Activated B cell treated with CpG ODN at 0.5 μM for 24 hours (primary cell): ENCODE data around the gene GAB3. TPM values are rescaled to one million over a fixed set of nuclear protein-coding genes. Genes with fewer than 3 reads are reported as not detected.

Experiments used
- ATAC-seq: fragments of 200-7000 bp; cut with Tn5 transposase; one replicate; pipeline ENCODE4 v1.10.0; 2021; ENCODE audit warnings: low read depth, mild to moderate bottlenecking, moderate library complexity
- CTCF ChIA-PET: fragments of 350-600 bp; sonication (Branson Sonifier 250); formaldehyde crosslinking; loops from one replicate; lab custom pipeline; 2021; ENCODE audit warnings: antibody characterized with exemption; lab: Charles Lee
- POLR2A ChIA-PET: fragments of 350-600 bp; sonication (Branson Sonifier 250); formaldehyde crosslinking; loops from one replicate; lab custom pipeline; 2021; ENCODE audit warnings: antibody characterized with exemption; lab: Charles Lee
- DNase-seq: peaks from one replicate; pipeline ENCODE4 v3.0.0; 2022
- H3K27ac Mint-ChIP-seq: one replicate; pipeline ENCODE4 v1.8.0; 2020; ENCODE audit warnings: mixed read lengths
- H3K27me3 Mint-ChIP-seq: one replicate; pipeline ENCODE4 v1.8.0; 2021; ENCODE audit warnings: mixed read lengths
- H3K36me3 Mint-ChIP-seq: one replicate; pipeline ENCODE4 v1.8.0; 2021; ENCODE audit warnings: low read depth, mixed read lengths
- H3K4me1 Mint-ChIP-seq: one replicate; pipeline ENCODE4 v1.8.0; 2021; ENCODE audit warnings: mixed read lengths
- H3K4me3 Mint-ChIP-seq: one replicate; pipeline ENCODE4 v1.8.0; 2020; ENCODE audit warnings: mild to moderate bottlenecking, mixed read lengths
- H3K9me3 Mint-ChIP-seq: one replicate; pipeline ENCODE4 v1.8.0; 2020; ENCODE audit warnings: mixed read lengths
- intact Hi-C: fragments of 100-400 bp; cut with micrococcal nuclease; formaldehyde crosslinking; loops from one replicate; pipeline ENCODE4 v1.15.1; 2024
- total RNA-seq: library from RNA; stranded (reverse); gene quantifications from 2 replicates; pipeline ENCODE4 v1.2.3, GENCODE V29; 2022
- TF ChIP-seq, protein P1 (sequence below): fragments of 200-600 bp; IDR thresholded peaks from one replicate; pipeline ENCODE4 v1.8.0; 2022; ENCODE audit warnings: antibody characterized with exemption, mild to moderate bottlenecking

The GAB3 gene
- total RNA-seq, 1 donor from 2014 or later, result 7.1 TPM

DNA sequence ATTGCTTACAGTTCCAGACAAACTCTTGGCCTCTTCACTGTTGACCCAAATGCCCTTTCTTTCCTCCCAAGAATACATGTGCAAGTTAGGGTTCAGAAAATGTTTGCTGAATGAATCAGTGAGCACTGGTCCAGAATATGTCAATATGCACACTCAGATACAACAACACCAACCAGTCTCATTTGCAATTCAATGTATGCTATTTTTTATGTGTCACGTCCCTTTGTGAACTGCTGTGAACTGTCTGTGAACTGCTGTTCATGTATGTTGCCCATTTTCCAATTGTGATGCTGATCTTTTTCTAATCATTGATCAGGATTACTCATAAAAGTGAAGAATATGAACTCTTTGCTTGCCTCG is 17.8 kb downstream of the GAB3 start:
- ATAC-seq (no peak), DNase-seq (no peak)
- Mint-ChIP-seq H3K36me3 (peaks cover 2% of the 10 kb centered on the region), H3K9me3 (no peaks in the 10 kb centered on the region), H3K4me1 (peaks cover 63% of the 10 kb centered on the region), H3K27ac (no peak overlapping the region), H3K27me3 (no peaks in the 10 kb centered on the region), H3K4me3 (no peak overlapping the region)
- TF ChIP-seq, protein P1, sequence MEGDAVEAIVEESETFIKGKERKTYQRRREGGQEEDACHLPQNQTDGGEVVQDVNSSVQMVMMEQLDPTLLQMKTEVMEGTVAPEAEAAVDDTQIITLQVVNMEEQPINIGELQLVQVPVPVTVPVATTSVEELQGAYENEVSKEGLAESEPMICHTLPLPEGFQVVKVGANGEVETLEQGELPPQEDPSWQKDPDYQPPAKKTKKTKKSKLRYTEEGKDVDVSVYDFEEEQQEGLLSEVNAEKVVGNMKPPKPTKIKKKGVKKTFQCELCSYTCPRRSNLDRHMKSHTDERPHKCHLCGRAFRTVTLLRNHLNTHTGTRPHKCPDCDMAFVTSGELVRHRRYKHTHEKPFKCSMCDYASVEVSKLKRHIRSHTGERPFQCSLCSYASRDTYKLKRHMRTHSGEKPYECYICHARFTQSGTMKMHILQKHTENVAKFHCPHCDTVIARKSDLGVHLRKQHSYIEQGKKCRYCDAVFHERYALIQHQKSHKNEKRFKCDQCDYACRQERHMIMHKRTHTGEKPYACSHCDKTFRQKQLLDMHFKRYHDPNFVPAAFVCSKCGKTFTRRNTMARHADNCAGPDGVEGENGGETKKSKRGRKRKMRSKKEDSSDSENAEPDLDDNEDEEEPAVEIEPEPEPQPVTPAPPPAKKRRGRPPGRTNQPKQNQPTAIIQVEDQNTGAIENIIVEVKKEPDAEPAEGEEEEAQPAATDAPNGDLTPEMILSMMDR, result no peak
- intact Hi-C loops, result no loop called here
- CTCF ChIA-PET, result no interaction called here
- POLR2A ChIA-PET, result interaction anchor here (1.4 to 1.8 kb wide), 2 partner anchors 14 to 15 kb away, joined by 3 to 6 read pairs; no protein-coding TSS in a partner anchor

DNA sequence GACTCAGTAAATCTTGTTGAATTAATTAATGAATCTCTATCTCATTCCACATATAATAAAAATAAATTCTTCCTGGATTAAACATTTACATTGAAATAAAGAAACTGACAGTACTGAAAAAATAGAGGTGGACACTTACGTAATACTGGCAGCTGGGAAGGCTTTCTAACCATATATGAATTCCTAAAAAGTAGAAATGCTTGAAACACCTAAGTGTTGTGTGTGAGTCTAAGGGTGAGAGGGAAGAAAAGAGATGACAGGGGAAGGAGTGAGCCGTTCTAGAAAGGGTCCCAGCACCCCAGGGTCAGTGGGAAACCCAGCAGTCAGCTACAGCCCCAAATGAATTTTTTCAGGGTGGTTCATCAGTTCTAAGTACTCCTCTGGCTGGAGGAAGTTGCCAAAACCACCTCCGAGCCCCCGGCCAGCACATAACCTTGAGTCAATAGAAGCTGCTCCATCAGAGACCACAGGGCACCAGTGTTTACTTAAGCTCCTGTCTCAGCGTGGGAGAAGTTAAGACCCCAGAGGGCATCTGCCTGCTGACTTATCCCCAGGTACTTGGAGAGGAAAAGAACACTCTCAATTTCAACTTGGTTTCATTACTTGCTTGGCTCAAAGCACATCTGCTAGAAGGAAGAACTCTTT is 18.3 kb downstream of the GAB3 start:
- ATAC-seq, result no peak
- no peak for DNase-seq
- Mint-ChIP-seq H3K4me1 (peaks cover 63% of the 10 kb centered on the region), H3K27me3 (no peaks in the 10 kb centered on the region), H3K27ac (no peak overlapping the region), H3K36me3 (peaks cover 2% of the 10 kb centered on the region), H3K9me3 (no peaks in the 10 kb centered on the region), H3K4me3 (no peak overlapping the region)
- intact Hi-C loops, result no loop called here
- CTCF ChIA-PET, result no interaction called here
- TF ChIP-seq, protein P1, result no peak
- POLR2A ChIA-PET, result interaction anchor here (1.4 to 1.8 kb wide), 2 partner anchors 14 to 16 kb away, joined by 3 to 6 read pairs; no protein-coding TSS in a partner anchor

DNA sequence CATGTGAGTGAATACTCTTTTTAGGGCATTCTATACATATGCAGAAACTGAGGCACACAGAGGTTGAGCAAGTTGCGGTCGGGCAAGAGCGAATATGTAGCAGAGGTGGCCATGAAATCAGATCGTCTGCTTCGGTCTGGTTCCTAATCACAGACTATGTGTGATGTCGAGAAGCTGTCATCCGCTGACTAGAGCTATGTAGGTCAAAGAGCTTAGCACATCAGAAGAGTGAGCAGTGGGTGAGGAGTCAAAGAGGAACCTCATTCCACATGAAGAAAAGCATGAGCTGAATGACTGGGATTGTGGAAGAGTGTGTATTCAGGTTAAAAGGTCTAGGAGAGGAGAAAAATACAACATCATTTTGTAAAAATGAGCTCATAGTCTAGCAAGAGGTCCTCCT is 19.0 kb downstream of the GAB3 start:
- no peak overlapping the region for H3K27ac Mint-ChIP-seq
- H3K4me1 Mint-ChIP-seq, result peaks cover 63% of the 10 kb centered on the region
- intact Hi-C loops, result no loop called here
- no peak overlapping the region for H3K4me3 Mint-ChIP-seq
- CTCF ChIA-PET, result no interaction called here
- no peaks in the 10 kb centered on the region for H3K9me3 Mint-ChIP-seq
- DNase-seq (no peak), ATAC-seq (no peak)
- TF ChIP-seq, protein P1, result no peak
- POLR2A ChIA-PET, result interaction anchor here (0.6 to 1.8 kb wide), 3 partner anchors 13 to 981 kb away, joined by 3 to 6 read pairs (median 3); no protein-coding TSS in a partner anchor
- peaks cover 1% of the 10 kb centered on the region for H3K36me3 Mint-ChIP-seq
- no peaks in the 10 kb centered on the region for H3K27me3 Mint-ChIP-seq

- CTCF ChIA-PET, result no interaction called here
- H3K27ac Mint-ChIP-seq, result no peak overlapping the region
- no peaks in the 10 kb centered on the region for H3K36me3 Mint-ChIP-seq
- TF ChIP-seq, protein P1, result no peak
- intact Hi-C loops, result no loop called here
- POLR2A ChIA-PET, result interaction anchor here (0.6 kb wide), 1 partner anchor 980 kb away, joined by 3 read pairs; no protein-coding TSS in a partner anchor
- no peak for DNase-seq
- H3K4me1 Mint-ChIP-seq, result peaks cover 63% of the 10 kb centered on the region
- ATAC-seq, result no peak
- no peaks in the 10 kb centered on the region for H3K27me3 Mint-ChIP-seq
- H3K4me3 Mint-ChIP-seq, result no peak overlapping the region
- H3K9me3 Mint-ChIP-seq, result no peaks in the 10 kb centered on the region
Measured at GRCh38 chrX:154731184-154731583, 19.7 kb downstream of the GAB3 start.

GRCh38 chrX:154730253-154730891 is 20.5 kb downstream of the GAB3 start:
- DNase-seq (no peak), ATAC-seq (no peak)
- H3K4me3 Mint-ChIP-seq, result no peak overlapping the region
- CTCF ChIA-PET, result interaction anchor here (2.1 kb wide), 1 partner anchor 18 kb away, joined by 6 read pairs; no protein-coding TSS in a partner anchor
- H3K36me3 Mint-ChIP-seq, result no peaks in the 10 kb centered on the region
- H3K4me1 Mint-ChIP-seq, result peaks cover 66% of the 10 kb centered on the region
- H3K9me3 Mint-ChIP-seq, result no peaks in the 10 kb centered on the region
- TF ChIP-seq, protein P1, result no peak
- intact Hi-C loops, result no loop called here
- H3K27me3 Mint-ChIP-seq, result no peaks in the 10 kb centered on the region
- POLR2A ChIA-PET, result interaction anchor here (0.9 kb wide), 1 partner anchor 19 kb away, joined by 3 read pairs; no protein-coding TSS in a partner anchor
- H3K27ac Mint-ChIP-seq, result no peak overlapping the region
